GDM1 (cell line): Measurements from ENCODE around the gene SERINC3.

ENCODE experiments used
- DNase-seq: peaks from one replicate; lab custom pipeline; 2025; lab: John Stamatoyannopoulos, UW

Gene SERINC3

DNA sequence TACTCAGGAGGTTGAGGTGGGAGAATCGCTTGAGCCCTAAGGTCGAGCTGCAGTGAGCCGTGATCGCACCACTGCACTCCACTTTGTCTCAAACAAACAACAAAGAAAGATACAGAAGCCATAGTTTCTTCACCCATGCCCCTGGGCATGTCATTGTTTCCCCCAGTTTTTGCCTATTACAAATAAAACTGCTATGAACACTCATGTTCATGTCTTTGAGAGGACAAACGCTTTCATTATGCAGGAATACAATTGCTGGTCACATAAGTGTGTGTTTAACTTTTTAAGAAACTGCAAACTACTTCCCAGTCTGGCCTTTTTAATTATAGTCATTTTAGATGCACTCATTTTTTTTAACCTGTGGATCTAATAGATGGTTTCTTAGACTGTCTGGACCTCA, 58.4 kb downstream of the SERINC3 start:
- DNase-seq = no peak

DNA sequence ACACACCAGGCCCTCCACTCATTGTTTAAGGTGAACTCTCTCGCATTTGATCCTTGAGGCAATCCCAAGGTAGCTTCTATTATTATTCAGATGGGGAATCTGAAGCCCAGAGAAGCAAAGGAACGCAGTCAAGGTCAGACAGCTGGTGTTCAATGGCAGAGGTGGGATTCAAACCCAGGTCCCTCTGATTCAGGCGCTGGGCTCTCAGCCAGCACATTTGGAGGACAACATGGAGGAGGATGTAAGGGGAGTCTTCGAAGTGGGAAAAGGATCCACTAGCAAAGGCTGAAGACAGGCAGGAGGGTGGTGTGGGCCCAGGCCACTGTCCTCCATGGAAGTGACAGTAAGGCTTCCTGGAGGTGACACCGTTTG, 60.1 kb downstream of the SERINC3 start:
- no peak for DNase-seq

DNA sequence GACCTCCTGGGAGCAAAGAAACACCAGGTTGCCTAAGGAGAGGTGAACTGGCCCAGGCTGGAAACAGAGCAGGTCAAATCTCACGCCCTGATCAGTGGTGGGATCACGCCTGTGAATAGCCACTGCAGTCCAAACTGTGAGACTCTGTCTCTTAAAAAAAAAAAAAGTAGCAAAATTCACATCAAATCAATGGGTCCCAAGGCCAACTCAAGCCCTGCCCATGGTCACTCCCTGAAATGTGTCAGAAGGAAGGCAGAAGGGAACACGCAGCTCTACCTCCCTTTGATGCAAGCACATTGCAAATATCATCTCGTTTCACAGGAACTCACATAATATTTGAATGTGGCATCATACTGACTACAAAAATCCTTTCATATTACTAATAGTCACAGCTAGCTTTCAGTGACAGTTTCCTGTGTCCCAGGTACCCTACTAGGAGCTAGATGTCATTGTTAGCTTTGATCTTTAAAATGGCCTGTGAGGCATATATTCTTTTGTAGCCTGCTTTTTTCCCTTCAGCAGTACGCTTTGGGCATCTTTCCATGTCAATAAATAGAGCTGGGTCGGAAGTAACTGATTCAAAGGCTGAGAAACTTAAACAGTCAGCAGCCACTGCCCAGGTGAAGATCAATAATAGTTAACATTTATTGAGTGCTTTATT, 60.6 kb downstream of the SERINC3 start:
- DNase-seq = no peak

DNA sequence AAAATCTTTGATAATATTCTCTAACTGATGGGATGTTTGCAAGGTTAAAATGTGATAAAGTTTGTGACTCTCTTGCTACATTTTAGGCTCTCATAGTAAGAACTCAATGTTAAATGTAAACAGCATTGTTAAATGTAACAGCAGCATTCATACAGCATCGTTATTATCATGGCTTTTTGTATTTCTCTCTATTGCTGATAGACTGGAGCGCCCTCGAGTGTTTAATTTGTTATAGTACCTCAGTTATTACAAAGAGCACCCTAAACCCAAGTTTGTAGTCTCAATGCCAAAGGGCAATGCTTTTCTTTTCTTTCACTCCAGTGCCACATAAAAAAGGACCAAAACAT, 61.1 kb downstream of the SERINC3 start:
- no peak for DNase-seq

DNA sequence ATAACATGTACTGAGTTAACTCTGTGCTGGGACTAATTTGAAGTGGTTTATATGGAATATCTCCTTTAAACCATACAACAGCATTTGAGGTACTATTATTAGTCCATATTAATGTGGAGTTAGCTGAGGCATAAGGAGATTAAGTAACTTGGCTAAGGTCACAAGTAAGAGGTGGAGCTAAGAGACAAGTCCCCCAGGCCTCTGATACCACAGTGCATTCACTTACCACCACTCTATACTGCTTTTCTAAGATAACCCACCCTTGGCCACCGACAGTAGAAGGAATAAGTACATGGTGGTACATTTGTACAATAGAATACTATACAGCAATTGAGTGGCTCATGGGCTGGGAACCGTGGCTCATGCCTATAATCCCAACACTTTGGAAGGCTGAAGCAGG, 62.6 kb downstream of the SERINC3 start:
- no peak for DNase-seq

DNA sequence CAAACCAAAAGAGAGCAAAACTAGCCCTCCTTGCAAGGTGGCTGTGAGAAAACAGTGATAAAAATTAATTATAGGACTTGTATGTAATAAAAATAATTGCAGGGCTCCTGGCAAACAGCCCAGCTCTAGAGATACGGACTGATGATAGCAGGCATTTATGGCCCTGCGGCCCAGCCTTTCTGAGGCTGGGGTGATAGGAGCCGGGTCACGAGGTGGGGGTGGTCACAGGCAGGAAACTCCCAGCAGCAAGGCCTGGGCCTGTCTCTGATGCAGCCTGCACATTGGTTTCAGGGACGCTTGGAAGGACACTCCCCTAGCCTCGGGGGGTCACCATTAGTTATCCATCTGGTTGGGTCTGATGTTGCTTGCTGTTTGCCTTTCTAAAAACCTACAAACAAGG, 64.9 kb downstream of the SERINC3 start:
- no peak for DNase-seq

DNA sequence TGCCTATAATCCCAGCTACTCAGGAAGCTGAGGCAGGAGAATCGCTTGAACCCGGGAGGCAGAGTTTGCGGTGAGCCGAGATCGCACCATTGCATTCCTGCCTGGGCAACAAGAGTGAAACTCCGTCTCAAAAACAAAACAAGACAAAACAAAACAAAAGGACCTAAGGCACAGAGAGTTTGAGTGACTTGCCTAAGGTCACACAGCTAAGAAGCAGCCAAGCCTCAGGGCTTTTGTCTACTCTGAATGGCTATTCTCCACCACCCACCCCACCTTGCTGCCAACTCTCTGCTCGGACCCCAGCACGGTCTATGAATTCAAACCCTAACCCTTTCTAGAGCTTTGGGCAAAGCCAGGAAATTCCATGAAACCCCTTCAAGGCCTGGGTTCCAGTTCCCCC, 65.3 kb downstream of the SERINC3 start:
- DNase-seq = no peak

DNA sequence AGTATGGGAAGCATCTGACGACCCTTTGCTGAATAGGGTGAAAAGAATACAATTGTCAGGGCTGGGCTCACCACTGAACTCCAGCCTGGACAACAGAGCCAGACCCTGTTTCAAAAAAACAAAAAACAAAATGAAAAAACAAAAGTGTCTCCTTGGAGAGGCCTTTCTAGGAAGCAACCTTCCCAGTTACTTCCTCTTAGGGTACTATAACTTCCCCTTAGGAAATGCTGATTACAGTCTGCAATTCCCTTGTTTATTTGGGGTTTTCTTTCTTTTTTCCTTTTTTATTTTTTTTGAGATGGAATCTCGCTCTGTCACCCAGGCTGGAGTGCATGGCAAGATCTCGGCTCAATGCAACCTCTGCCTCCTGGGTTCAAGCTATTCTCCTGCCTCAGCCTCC, 66.7 kb downstream of the SERINC3 start:
- DNase-seq = no peak

DNA sequence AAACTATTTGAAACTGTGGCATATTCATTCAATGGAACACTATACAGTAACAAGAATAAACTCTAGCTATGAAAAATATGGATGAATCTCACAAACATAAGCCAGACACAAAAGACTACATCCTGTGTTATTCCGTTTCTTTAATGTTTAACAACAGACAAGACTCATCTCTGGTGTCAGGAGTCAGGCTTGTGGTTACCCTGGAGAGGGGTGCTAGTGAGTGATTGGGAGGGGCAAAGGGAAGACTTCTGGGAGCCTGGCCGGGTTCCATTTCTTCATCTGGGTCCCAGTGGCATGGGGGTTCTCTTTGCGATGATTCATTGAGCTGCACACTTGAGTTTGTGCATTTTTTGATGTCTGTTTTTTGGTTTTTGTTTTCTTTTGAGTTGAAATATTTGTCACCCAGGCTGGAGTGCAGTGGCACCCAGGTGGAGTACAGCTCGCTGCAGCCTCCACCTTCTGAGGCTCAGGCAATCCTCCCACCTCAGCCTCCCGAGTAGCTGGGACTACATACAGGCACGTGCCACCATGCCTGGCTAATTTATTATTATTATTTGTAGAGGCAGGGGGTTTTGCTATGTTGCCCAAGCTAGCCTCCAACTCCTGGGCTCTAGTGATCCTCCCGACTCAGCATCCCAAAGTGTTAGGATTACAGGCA, 67.4 kb downstream of the SERINC3 start:
- DNase-seq = no peak

DNA sequence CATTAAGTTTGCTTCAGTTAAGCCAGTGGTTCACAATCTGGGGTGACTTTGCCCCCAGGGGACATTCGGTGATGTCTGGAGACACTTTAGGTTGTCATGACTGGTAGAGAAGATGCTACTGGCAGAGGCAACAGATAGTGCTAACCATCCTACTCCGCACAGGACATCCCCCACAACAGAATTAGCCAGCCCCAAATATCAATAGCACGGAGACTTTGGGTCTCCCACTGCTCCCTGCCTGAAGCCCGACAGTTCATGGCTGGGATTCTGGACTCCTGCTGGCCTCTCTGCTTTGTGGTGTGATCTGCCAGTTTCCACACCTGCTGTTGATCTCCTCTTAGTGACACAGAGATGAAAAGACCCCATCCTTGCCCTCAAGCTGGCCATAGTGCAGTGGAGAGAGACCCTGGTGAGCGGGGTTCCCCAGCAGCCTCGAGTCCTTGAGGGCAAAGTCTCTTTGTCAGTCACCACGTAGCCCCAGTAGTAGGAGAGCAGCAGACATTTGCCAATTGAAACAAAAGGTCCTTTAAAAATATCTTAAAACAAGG, 70.9 kb downstream of the SERINC3 start:
- DNase-seq = no peak

DNA sequence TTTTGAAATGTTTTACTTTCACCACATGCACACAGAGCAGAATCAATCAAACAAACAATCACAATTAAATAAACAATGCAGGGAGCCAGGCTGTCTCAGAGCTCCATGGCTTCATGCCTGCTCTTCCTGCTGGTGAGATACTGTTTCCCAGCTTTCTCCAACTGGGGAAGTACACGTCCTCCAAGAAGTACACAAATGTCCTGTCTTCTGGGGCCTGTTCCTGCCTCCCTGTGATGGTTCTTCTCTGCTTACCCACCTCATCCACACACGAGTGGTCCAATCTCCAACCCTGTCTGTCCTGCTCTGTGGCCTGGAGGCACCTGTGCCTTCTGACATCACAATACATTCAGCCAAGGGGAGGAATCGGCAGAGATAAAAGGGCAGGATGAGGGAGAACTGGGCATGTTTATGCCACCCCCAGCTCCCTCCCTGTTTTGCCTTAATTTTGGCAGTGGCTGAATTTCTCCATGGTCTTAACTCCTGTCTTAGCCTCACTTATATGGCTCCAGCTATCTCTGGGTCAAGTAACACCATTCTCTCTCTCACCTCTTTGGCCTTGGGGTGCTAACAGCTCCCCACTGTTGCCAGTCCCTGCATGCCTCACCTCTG, 71.5 kb downstream of the SERINC3 start:
- no peak for DNase-seq

DNA sequence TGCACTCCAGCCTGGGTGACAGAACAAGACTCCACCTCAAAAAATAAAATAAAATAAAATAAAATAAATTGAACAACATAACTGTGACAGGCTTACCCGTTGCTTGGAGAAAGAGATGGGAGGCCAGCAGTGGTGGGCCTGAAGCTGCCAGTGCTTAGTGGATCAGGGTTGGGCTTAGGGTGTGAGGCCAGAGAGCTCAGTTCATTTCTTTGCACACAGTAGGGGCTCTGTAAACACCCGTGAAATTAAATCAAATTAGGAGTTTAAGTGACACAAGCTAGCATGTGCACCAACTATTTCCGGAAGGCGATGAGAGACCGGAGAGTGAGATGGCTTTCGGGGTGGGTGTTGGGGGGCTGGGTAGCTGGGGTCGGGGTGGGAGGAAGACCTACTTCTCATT, 72.0 kb downstream of the SERINC3 start:
- DNase-seq = no peak

DNA sequence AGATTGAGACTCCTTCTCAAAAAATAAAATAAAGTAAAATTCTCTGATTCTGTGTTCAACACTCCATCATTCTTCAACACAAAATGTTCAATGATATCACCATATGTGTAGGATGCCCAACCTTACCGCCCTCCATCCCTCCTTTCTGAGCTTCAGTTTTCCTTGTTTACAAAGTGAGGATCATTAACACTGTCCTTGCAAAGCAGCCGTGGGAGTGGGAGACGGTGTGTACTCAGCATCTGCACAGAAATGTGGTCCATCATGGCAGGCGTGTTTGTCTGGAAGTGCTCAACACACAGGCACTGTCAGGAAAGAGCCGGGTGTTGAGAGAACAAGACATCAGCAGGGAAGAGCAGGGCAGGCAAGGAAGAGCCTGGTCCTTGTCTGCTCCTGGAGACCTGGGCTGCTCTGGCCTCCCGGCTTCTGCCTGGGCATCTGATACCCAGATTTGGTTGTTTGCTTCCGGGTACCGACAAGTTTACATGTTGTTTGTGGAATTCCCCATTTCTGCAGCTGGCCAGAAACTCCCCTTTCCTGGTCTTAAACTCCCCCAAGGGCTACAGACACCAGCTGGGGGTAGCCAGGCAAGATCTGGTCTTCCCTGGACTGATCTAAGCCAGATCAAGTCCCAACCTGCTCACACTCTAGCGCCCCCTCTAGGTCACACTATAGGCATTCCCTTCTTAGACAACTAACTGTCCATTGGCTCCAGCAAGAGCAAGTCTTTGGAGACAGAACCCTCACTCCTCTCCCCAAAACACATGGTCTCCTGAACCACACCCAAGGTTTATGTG, 72.9 kb downstream of the SERINC3 start:
- DNase-seq = no peak

DNA sequence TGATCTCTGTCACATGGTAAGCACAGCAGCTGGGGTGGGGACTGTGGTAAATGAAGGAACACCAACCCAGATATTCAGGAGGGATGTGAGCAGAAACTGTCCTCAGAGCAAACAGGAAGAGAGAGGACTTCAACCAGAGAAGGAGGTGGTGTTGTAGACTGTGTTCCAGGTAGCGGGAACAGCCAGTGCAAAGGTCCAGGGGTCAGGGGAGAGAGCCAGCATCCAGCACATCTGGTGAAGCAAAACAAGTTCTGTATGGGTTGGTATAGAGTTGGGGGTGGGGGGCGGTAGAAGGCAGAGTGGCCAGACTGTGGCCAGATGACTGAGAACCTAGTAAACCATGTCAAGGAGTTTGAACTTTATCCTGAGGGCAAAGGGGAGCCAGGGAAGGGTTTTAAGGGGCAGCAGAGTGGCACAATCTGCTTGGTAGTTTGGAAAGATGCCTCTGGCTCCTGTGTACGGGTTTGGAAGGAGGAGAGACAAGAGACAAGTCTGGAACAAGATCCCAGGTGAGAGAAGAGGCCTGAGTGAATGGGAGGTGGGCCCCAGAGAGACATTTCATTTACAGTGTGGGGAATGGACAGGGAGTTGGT, 73.9 kb downstream of the SERINC3 start:
- DNase-seq = no peak
